C4-2B (cell line): Measurements from ENCODE around the gene ZNF556.

Experiments used
- CTCF ChIP-seq: fragments of 450-650 bp; conservative IDR thresholded peaks from 2 replicates; pipeline ENCODE4 v1.5.1; 2017; ENCODE audit warnings: mild to moderate bottlenecking
- ZFX ChIP-seq: fragments of 450-650 bp; IDR thresholded peaks from 2 replicates; pipeline ENCODE4 v1.6.1; 2017

GRCh38 chr19:2917275-2918184 lies 50.4 kb downstream of the ZNF556 start:
- TF ChIP-seq CTCF, result no peak
- TF ChIP-seq ZFX, result 0 out of 2 replicates have a peak, but pooled peaks have one; percentile 9
